ENCODE data around the gene ZBTB17. TPM values are rescaled to one million over a fixed set of nuclear protein-coding genes. Genes with fewer than 3 reads are reported as not detected.

ZBTB17 gene
- total RNA-seq, 1 experiment from 2014 or later, result 14.3 TPM

DNA sequence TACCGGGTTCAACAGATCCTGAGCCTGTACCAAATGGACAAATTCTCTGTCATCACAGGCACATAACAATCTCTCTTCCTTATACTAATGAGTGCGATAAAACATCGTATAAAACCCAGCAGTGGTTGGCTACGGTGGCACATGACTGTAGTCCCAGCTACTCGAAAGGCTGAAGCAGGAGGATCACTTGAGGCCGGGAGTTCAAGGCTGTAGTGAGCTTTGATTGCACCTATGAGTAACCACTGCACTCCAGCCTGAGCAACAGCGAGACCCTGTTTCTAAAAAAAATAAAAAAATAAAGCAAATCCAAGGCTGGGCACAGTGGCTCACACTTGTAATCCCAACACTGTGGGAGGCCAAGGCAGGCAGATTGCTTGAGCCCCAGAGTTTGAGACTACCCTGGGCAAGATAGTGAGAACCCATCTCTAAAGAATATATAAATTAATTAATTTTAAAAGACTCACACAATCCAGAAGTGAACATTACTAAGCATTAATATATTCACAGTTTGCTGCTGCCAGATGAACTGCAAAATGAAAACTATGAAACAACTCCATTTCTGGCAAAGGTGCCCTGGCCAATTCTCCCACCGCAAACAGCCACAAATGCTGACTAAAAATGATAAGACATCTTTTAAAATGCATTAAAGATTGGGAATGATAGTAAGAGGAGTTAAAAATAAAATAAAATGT lies 13.1 kb downstream of the ZBTB17 start:
- DNase-seq (ENCODE audit: extremely low read depth, low read depth), result no peak

DNA sequence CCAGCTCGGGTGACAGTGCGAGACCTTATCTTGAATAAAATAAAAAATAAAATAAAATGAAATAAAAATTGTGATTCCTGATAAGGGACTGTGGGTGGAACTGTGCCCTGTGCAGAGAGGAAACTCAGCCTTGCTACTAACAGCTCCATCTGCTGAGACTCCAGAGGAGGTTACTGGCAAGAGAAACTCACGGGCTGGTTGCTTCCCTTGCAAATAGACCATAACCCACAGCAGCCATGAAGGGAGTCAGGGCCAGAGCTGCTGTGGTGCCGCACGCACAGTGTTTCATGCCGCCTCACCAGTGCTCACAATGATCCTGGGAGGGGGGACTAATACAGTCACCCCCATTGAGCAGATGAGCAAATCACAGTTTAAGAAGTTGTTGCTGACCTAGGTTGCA lies 13.7 kb downstream of the ZBTB17 start:
- DNase-seq (ENCODE audit: extremely low read depth, low read depth), result no peak

DNA sequence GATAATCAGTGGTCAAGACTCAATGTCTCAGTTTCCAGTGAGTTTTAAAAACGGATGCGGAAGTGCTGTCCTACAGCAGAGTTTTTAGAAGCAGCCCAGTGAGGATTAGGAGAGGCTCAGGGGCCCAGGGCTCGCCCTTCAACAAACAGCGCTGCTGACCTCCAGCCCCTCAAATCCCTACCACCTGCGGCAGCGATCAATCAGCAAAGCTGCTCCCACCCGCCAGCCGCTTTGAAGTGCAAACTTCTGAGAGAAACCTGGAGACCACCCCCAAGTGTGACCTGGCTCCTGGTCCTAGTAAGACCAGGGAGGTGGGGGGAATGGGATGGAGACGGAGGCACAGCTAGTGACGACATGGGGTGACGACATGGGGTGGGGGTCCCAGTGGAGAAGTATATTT lies 14.4 kb downstream of the ZBTB17 start:
- no peak for DNase-seq (ENCODE audit: extremely low read depth, low read depth)

DNA sequence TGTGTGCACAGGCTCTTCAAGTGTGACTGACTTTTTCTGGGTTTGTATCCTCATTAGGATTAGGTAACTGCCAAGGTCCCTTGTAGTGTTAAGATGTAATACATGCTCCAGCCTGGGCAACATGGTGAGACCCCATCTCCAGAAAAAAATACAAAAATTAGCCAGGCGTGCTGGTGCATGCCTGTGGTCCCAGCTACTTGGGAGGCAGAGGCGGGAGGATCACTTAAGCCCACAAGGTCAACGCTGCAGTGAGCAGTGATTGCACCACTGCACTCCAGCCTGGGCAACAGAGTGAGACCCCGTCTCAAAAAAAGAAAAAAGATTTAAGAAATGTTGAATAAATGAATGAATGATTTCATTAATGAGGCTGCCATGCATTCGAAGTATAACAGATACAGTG lies 15.1 kb downstream of the ZBTB17 start:
- DNase-seq (ENCODE audit: extremely low read depth, low read depth), result no peak

DNA sequence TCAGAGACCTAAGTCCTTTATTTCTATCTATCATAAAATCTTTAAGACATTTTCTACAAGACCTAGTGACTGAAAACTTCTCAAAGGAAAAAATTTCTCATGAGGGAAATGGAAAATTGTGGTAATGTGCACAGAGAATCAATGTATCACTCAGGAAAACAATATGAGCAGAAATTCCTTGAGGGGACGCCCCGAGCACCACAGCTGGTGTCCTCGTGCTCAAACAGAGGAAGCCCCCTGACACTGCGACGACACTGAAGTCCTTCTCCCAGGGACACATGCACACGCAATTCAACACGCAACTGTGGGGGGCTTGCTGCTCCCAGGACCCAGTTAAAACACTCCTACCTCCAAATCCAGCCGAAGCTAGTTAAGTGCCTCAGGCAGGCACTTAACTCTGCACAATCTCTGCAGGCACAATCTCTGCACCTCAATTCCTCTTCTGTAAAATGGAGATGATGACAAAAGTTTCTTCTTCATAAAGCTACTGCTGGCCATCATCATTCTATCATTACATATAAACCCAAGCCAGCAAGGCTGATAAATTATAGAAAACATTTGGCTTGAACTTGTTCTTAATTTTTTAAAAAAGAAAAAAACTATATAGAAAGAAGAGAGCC lies 16.0 kb downstream of the ZBTB17 start:
- DNase-seq (ENCODE audit: extremely low read depth, low read depth), result no peak

DNA sequence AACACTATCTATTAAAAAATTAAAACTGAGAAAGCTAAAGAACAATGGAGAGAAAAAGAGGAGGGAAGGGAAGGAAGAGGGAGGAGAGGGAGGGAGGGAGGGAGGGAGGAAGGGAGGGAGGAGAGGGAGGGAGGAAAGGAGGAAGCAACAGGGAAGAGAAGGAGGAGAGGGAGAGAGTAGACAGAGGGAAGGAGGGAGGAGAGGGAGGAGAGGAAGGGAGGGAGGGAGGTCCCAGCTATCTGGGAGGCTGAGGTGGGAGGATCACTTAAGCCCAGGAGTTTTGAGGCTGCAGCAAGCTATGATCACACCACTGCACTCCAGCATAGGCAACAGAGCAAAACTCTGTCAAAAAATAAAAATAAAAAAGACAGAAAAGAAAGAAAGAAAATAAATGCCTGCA lies 16.5 kb downstream of the ZBTB17 start:
- DNase-seq (ENCODE audit: extremely low read depth, low read depth), result no peak

DNA sequence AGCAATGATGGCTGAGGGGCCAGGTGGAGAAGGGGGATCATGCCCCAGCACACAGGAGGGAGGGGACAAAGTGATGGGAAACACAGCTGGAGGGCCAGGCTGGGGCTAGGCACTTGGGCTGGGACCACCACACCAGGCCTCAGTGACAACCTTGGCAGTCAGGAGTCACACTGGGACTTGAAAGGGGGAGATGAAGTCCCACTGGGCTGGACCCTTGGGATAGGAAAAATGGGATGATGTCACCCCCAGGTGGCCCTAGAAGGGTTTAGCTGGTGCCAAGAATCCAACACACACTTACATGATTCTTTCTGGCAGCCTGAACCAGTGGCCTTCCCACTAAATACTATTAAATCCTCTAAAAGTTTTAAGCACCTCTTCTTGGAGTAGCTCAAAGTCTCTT lies 17.1 kb downstream of the ZBTB17 start:
- DNase-seq (ENCODE audit: extremely low read depth, low read depth), result no peak

DNA sequence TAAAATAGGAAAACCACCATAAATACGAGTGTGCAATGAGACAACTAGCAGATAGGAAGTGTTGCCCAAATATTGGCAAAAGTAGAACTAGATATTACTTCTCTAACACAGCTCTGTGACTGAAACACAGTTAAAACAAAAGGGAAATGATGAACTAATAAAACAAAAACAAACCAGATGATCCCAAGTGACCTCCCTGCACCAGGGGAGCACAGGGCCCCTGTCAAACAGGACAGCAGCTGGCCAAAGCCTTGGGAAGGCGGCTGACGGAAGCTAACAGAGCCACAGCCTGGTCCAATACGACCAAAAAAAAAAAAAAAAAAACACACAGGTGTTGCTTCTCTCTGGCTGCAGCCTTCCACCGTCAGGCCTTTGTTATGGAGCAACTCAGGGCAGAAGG lies 17.8 kb downstream of the ZBTB17 start:
- DNase-seq (ENCODE audit: extremely low read depth, low read depth), result no peak

DNA sequence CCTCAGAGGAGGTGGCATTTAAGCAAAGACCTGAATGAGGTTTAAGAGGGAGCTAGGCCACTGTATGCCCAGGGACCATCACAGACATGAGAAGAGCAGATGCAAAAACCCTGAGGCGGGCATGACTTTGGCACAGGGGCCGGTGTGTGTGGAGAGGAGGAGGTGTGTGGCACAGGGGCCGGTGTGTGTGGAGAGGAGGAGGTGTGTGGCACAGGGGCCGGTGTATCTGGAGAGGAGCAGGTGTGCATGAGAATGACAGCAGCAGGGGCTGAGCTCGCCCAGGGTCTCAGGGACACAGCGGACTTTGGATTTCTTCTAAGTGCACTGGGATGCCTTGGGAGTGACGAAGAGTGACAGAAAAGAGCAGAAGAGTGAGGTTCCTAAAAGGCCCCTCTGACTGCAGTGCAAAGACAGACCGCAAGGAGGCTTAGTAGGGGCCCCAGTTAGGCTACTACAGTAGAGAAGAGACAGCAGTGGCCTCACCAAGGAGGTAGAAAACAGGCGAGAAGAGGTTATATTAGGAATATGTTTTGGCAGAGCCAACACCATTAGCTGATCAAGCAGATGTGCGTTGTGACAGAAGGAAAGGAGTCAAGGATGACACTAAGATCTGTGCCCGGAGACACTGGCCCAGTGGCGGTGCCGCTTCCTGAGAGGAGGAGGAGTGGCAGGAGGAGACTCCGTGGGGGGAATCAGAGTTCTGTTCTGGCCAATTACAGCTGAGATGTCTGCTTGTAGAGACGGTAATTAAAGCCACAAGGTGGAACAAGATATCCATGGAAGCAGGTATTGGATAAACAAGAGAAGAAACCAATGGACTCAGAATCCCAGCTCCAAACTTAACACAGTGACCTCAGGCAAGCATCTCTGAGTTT lies 18.4 kb downstream of the ZBTB17 start:
- no peak for DNase-seq (ENCODE audit: extremely low read depth, low read depth)

DNA sequence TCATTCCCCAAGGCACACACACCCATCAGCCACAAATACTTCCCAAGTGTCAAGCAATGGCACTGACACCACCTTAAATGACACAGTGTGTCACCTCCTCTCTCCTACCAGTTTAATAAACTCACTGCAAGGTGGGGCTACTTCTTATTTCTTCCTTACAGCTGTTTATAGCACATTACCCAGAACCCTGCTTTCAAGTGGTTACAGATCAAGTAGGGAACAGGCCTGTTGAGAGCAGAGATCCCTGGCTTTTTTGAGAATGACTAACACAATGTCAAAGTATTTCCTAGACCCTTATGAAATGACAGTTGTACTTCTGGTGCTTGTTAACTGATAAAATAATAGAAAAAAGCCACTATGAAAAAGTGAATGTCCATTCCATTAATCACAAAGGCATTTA lies 19.8 kb downstream of the ZBTB17 start:
- no peak for DNase-seq (ENCODE audit: extremely low read depth, low read depth)

DNA sequence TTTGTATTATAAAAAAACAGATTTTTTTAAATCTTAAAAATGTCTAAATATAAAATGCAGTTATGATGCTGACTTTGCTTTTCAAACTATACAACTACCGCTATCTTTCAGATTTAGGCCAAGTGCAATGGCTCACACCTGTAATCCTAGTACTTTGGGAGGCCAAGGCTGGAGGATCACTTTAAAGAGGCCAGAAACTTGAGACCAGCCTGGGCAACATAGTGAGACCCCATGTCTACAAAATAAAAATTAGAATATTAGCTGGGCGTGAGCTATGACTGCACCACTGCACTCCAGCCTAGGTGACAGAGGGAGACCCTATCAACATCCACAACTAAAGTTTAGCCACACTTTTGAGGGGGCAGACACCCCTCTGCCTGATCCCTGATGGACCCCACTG lies 20.3 kb downstream of the ZBTB17 start:
- DNase-seq (ENCODE audit: extremely low read depth, low read depth), result no peak

DNA sequence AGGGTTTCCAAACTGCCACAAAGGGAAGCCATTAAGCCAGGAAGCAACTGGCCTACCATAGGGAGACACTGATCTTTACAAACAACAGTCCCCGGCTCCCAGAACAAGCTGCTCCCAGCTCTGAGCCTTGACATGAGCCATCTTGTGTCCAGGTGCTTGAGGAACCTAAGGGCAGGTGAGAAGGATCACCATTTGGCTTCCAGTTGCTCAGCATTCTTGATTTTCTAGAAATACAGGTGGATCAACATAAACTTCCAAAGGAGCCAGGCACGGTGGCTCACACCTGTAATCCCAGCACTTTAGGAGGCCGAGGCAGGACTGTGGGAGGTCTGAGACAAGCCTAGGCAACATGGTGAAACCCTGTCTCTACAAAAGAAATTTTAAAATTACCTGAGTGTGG lies 21.6 kb downstream of the ZBTB17 start:
- DNase-seq (ENCODE audit: extremely low read depth, low read depth), result no peak

DNA sequence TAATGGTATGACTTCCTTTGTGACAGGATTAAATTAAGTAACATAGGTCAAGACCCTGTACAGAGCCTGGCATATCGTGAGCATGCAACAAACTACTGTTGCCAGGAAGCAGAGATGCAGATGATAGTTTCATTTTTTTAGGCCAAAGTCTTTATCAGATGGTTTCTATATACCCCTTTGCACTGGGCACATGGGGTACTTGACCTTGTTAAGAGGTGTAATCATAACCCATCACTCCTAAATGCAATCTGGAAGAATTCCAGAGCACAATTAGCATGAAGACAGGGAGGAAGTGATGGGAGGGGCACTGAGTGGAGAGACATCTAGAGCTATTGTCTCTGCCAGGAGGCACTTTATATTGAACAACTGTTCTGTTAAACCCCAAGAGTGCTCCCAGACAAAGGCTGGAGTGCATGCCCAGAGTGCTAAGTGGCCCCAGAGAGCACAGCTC lies 22.1 kb downstream of the ZBTB17 start:
- no peak for DNase-seq (ENCODE audit: extremely low read depth, low read depth)

DNA sequence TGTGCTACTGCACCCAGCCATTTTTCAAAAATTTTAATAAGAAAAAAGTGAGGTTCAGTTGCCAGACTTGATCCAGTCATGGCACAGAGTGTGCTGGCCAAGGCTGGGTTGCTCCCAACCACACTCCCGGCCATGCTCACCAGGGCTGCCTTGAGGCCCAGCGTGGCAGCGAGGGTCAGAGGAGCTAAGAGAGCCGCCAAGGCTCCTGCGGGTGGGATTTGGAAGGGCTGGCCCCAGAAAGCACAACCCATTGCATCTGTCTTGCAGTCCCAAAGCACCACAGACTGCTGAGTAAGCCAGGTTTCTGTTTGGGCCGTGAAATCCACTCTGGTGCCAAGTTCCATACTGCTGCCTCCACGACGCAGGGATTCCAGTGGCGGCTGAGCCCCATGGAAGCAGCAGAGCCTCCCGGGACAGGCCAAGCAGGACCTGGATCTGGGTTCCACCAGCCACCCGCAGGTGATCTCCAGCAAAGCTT lies 22.6 kb downstream of the ZBTB17 start:
- no peak for DNase-seq (ENCODE audit: extremely low read depth, low read depth)

DNA sequence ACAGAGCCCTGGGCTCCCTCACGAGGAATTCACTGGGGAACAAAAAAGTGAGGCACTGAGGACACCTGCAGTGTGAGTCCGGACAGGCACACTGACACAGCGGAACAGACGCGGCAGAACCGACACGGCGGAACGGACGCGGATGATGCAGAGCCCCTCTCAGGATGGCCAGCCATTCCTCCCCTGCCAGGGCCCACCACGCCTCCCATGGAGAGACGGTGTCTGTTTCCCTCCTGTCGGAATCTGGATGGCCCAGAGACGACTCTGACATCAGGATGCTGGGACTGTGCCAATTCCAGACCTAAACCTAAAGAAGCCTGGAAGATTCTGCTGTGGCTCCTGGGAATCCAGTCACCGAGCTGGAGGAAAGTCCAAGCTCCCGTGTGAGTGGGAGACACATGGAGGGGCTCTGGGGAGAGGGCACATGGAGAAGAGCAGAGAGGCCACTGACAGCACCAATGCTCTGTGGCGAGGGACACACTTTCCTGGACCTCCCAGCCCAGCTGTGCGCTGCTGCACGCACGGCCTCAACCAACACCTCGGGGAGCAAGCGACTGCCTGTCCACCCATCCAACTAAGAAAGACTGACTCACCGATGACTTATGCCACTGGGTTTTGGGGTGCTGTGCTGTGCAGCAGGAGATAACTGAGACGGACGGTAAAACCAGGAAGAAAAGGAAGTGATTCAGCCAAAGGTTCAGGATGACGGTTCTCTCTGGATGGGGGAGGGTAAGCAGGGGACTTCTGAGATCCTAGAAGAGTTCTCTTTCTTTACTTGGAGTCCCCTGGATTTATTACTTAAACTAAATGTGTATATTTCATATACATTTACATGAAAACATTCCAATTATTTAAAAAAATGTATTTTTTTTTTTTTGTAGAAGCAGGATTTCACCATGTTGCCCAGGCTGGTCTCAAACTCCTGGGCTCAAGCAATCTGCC lies 23.3 kb downstream of the ZBTB17 start:
- no peak for DNase-seq (ENCODE audit: extremely low read depth, low read depth)

DNA sequence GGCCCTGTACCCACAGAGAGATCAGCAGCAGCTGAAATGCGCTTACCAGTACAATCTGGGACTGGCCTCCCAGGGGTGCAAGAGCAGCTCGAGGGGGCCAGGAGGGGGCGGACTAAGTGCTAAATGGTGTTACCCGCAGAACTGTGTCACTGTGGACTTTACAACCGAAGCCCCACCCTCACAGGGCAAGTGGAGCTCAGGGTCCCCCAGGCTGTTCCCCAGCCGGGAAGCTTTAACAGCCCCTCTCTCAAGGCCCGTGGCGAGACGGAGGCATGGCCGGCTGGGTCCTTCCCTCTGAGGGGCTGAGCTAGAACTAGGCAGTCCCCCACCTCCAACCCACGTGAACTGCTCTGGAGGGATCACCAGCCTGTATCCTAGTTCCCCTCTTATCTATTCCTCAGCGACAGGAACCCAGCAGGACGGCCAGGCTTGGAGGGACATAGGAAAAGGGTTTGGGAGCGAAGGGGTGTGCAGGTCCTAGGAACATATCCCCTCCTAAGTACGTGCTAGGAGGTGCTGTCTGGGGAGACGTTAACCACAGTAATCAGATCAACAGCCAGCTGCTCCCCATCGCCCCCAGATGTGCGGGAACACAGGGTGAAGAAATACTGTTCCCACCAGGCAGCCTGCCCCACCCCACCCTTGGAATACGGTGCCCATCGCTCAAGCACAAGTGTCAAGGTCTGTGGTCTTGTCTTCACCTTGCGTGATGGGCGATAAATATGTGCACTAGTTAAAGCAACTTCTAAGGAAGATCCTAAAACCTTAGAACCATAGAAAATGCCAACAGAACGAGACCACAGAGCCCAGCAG lies 24.4 kb downstream of the ZBTB17 start:
- DNase-seq (ENCODE audit: extremely low read depth, low read depth), result no peak

DNA sequence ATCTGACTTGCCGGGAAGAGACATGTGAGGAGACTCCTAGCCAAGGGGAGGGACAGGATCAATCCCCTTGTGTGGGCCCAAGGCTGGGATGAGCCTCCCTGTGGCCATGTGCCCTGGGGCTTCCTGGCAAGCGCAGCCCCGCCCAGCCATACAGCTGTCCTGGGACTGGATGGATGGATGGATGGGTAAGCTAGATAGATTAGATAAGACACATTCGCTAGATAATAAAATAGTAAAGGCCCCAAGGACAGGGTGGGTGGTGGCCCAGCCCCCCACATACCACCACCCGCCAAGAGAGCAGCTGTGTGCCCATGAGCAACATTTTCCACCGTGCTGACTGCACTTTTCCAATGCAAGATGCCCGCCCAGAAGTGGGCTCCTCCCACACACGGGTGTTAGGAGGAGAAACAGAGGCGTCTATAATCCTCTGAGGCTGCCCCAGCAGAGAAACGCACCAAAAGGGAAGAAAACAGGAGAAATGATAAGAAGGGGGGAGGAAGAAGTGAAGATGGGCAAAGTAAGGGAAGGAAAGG lies 25.1 kb downstream of the ZBTB17 start:
- DNase-seq (ENCODE audit: extremely low read depth, low read depth), result no peak

DNA sequence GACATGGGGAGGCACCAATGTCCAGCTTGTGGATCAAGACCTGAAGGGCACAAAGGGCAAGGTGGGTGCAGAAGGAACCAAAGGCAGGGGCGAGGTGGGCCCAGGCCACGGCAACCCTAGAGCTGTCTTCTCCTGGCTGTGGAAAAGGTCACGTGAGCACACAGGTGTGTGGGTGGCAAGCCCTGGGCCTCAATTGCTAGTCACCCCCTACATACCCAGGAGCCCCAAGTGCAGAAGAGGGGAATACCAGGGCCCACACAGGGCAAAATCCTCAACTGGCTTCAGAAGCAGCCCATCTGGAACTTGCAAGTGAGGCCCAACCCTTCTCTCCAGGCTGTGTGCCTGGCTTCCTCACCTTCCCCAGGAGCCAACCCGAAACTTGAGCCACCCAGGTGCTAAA lies 25.6 kb downstream of the ZBTB17 start:
- no peak for DNase-seq (ENCODE audit: extremely low read depth, low read depth)
